SIG-M5 treated with dmso at 0.1 percent for 504 hours (cell line): ENCODE data around the gene NDEL1.

Experiments
- DNase-seq: peaks from one replicate; lab custom pipeline; 2025; ENCODE audit not compliant: unreplicated experiment; lab: John Stamatoyannopoulos, UW

Gene NDEL1

GRCh38 chr17:8453326-8453725 lies 17.6 kb downstream of the NDEL1 start:
- no peak for DNase-seq

GRCh38 chr17:8455665-8456209 lies 20.1 kb downstream of the NDEL1 start:
- DNase-seq = peak; percentile 12

GRCh38 chr17:8458128-8458527 lies 22.4 kb downstream of the NDEL1 start:
- DNase-seq = no peak

- DNase-seq = no peak
Observed at GRCh38 chr17:8459107-8459506, 23.4 kb downstream of the NDEL1 start.

- DNase-seq = no peak
Observed at GRCh38 chr17:8459831-8460230, 24.1 kb downstream of the NDEL1 start.

GRCh38 chr17:8462564-8462963 lies 26.9 kb downstream of the NDEL1 start:
- no peak for DNase-seq

GRCh38 chr17:8463099-8463498 lies 27.4 kb downstream of the NDEL1 start:
- no peak for DNase-seq

GRCh38 chr17:8464941-8465340 lies 29.3 kb downstream of the NDEL1 start:
- no peak for DNase-seq

GRCh38 chr17:8465356-8465755 lies 29.7 kb downstream of the NDEL1 start:
- no peak for DNase-seq

- DNase-seq = no peak
Observed at GRCh38 chr17:8465759-8466158, 30.1 kb downstream of the NDEL1 start.

- DNase-seq = no peak
Observed at GRCh38 chr17:8466456-8466855, 30.8 kb downstream of the NDEL1 start.

GRCh38 chr17:8466873-8467272 lies 31.2 kb downstream of the NDEL1 start:
- DNase-seq = no peak

- DNase-seq = no peak
Observed at GRCh38 chr17:8467527-8467926, 31.8 kb downstream of the NDEL1 start.

- DNase-seq = no peak
Observed at GRCh38 chr17:8468127-8468526, 32.4 kb downstream of the NDEL1 start.

GRCh38 chr17:8468980-8469379 lies 33.3 kb downstream of the NDEL1 start:
- DNase-seq = no peak

GRCh38 chr17:8469964-8470363 lies 34.3 kb downstream of the NDEL1 start:
- no peak for DNase-seq

- no peak for DNase-seq
Observed at GRCh38 chr17:8470447-8471047, 34.9 kb downstream of the NDEL1 start.

- DNase-seq = no peak
Observed at GRCh38 chr17:8472663-8473062, 37.0 kb downstream of the NDEL1 start.

GRCh38 chr17:8473451-8474192 lies 37.9 kb downstream of the NDEL1 start:
- DNase-seq = no peak

- DNase-seq = no peak
Observed at GRCh38 chr17:8474826-8475225, 39.1 kb downstream of the NDEL1 start.

- DNase-seq = no peak
Observed at GRCh38 chr17:8475227-8475626, 39.5 kb downstream of the NDEL1 start.

- no peak for DNase-seq
Observed at GRCh38 chr17:8475781-8476180, 40.1 kb downstream of the NDEL1 start.

GRCh38 chr17:8476741-8477140 lies 41.1 kb downstream of the NDEL1 start:
- DNase-seq = no peak
